Measurements from ENCODE around the gene NKTR. TPM values are rescaled to one million over a fixed set of nuclear protein-coding genes. Genes with fewer than 3 reads are reported as not detected.
A peak's percentile ranks its signal among the peaks of the same experiment; 100 is the strongest.

The NKTR gene
- total RNA-seq, 1 donor from 2014 or later: 118 TPM

DNA sequence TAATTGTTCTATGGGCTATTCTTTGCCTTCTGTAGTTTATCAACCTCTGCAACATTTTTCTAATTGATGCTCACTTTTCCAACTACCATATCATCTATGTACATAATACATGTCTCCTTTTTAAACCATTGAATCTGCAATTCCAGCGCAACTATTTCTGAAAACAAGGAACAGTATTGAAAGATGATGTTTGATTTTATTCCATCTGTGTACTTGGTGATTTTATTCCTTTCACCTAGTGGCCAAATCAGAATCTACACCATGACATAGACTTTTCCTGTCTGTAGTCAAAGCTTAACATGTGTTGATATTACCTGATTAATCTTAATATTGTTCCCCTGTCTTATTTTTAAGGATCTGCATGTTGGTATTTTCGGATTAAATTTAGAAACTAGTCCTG lies 13.0 kb downstream of the NKTR start:
- Mint-ChIP-seq H3K9me3 (ENCODE audit: unreplicated experiment) (no peaks in the 10 kb centered on the region), H3K4me1 (ENCODE audit: unreplicated experiment) (peaks cover 49% of the 10 kb centered on the region), H3K27ac (ENCODE audit: unreplicated experiment) (peak overlapping the region; percentile 34), H3K27me3 (ENCODE audit: unreplicated experiment) (no peaks in the 10 kb centered on the region), H3K36me3 (ENCODE audit: low read depth, unreplicated experiment) (no peaks in the 10 kb centered on the region), H3K4me3 (ENCODE audit: unreplicated experiment) (no peak overlapping the region)
- peak; percentile 83 for TF ChIP-seq CTCF (IDR thresholded peaks at IDR 0.05; ENCODE audit: unreplicated experiment)
- no peak for DNase-seq (ENCODE audit: low spot score)

DNA sequence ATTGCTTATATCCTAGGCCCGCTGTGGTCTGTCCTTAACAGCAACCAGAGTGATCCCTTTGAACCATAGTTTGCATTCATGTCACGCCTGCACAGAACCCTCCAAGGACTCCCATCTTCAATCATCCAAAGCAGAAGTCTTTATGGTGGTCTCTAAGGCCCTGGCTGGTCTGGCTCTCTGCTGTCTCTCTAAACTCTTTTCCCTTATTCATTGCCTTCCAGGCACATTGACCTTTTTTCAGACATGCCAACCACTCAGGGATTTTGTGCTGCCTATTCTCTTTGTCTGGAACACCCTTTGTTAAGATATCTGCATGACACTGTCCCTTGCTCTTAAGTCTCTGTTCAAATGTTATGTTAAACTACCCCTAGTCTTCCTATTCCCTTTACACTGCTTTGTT lies 31.1 kb downstream of the NKTR start:
- no peak for DNase-seq (ENCODE audit: low spot score)
- no peaks in the 10 kb centered on the region for H3K9me3 Mint-ChIP-seq (ENCODE audit: unreplicated experiment)
- H3K4me1 Mint-ChIP-seq (ENCODE audit: unreplicated experiment): peaks cover 6% of the 10 kb centered on the region
- H3K27me3 Mint-ChIP-seq (ENCODE audit: unreplicated experiment): no peaks in the 10 kb centered on the region
- peaks cover 39% of the 10 kb centered on the region for H3K36me3 Mint-ChIP-seq (ENCODE audit: low read depth, unreplicated experiment)
- no peak for TF ChIP-seq CTCF (IDR thresholded peaks at IDR 0.05; ENCODE audit: unreplicated experiment)
- no peak overlapping the region for H3K4me3 Mint-ChIP-seq (ENCODE audit: unreplicated experiment)
- H3K27ac Mint-ChIP-seq (ENCODE audit: unreplicated experiment): peak overlapping the region; percentile 13

GRCh38 chr3:42632146-42632545 lies 31.7 kb downstream of the NKTR start:
- H3K27me3 Mint-ChIP-seq (ENCODE audit: unreplicated experiment): no peaks in the 10 kb centered on the region
- H3K27ac Mint-ChIP-seq (ENCODE audit: unreplicated experiment): no peak overlapping the region
- H3K36me3 Mint-ChIP-seq (ENCODE audit: low read depth, unreplicated experiment): peaks cover 38% of the 10 kb centered on the region
- no peak for DNase-seq (ENCODE audit: low spot score)
- no peaks in the 10 kb centered on the region for H3K9me3 Mint-ChIP-seq (ENCODE audit: unreplicated experiment)
- no peak overlapping the region for H3K4me3 Mint-ChIP-seq (ENCODE audit: unreplicated experiment)
- no peak for TF ChIP-seq CTCF (IDR thresholded peaks at IDR 0.05; ENCODE audit: unreplicated experiment)
- peaks cover 6% of the 10 kb centered on the region for H3K4me1 Mint-ChIP-seq (ENCODE audit: unreplicated experiment)

GRCh38 chr3:42633544-42633943 lies 33.1 kb downstream of the NKTR start:
- H3K4me1 Mint-ChIP-seq (ENCODE audit: unreplicated experiment): peaks cover 6% of the 10 kb centered on the region
- no peak for DNase-seq (ENCODE audit: low spot score)
- no peak for TF ChIP-seq CTCF (IDR thresholded peaks at IDR 0.05; ENCODE audit: unreplicated experiment)
- H3K27ac Mint-ChIP-seq (ENCODE audit: unreplicated experiment): no peak overlapping the region
- no peaks in the 10 kb centered on the region for H3K9me3 Mint-ChIP-seq (ENCODE audit: unreplicated experiment)
- H3K27me3 Mint-ChIP-seq (ENCODE audit: unreplicated experiment): no peaks in the 10 kb centered on the region
- no peak overlapping the region for H3K4me3 Mint-ChIP-seq (ENCODE audit: unreplicated experiment)
- peaks cover 35% of the 10 kb centered on the region for H3K36me3 Mint-ChIP-seq (ENCODE audit: low read depth, unreplicated experiment)

DNA sequence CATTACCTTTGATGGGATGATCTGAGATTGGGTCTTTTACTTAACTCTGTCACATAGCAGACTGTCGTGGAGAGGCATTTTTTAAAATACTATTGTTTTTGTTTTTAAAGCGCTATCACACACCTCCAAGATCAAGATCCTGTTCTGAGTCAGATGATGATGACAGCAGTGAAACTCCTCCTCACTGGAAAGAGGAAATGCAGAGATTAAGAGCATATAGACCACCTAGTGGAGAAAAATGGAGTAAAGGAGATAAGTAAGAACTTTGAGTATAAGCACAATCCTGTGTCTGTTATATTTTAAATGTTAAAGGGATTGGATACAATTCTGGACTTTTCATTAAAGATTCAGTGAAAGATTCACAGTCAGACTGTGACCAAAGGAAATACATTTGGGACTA lies 34.6 kb downstream of the NKTR start:
- Mint-ChIP-seq H3K4me1 (ENCODE audit: unreplicated experiment) (peaks cover 6% of the 10 kb centered on the region), H3K27me3 (ENCODE audit: unreplicated experiment) (no peaks in the 10 kb centered on the region), H3K36me3 (ENCODE audit: low read depth, unreplicated experiment) (peaks cover 30% of the 10 kb centered on the region), H3K4me3 (ENCODE audit: unreplicated experiment) (peak overlapping the region; percentile 12), H3K9me3 (ENCODE audit: unreplicated experiment) (no peaks in the 10 kb centered on the region), H3K27ac (ENCODE audit: unreplicated experiment) (peak overlapping the region; percentile 5)
- TF ChIP-seq CTCF (IDR thresholded peaks at IDR 0.05; ENCODE audit: unreplicated experiment): no peak
- DNase-seq (ENCODE audit: low spot score): no peak
